ENCODE data around the gene PAX6.

Gene PAX6

GRCh38 chr11:31808721-31809540 is 2.2 kb downstream of the PAX6 start:
- DNase-seq (ENCODE audit: low read depth, low spot score), result no peak

GRCh38 chr11:31807799-31808667 is 3.1 kb downstream of the PAX6 start:
- DNase-seq (ENCODE audit: low read depth, low spot score), result no peak

- DNase-seq (ENCODE audit: low read depth, low spot score), result no peak
Measured at GRCh38 chr11:31806928-31807798, 4.0 kb downstream of the PAX6 start.

GRCh38 chr11:31806186-31806927 is 4.8 kb downstream of the PAX6 start:
- no peak for DNase-seq (ENCODE audit: low read depth, low spot score)

- DNase-seq (ENCODE audit: low read depth, low spot score), result no peak
Measured at GRCh38 chr11:31805629-31806185, 5.4 kb downstream of the PAX6 start.

- no peak for DNase-seq (ENCODE audit: low read depth, low spot score)
Measured at GRCh38 chr11:31805037-31805628, 6.0 kb downstream of the PAX6 start.

GRCh38 chr11:31804312-31805036 is 6.6 kb downstream of the PAX6 start:
- no peak for DNase-seq (ENCODE audit: low read depth, low spot score)

- no peak for DNase-seq (ENCODE audit: low read depth, low spot score)
Measured at GRCh38 chr11:31803813-31804311, 7.3 kb downstream of the PAX6 start.

GRCh38 chr11:31802990-31803812 is 7.9 kb downstream of the PAX6 start:
- DNase-seq (ENCODE audit: low read depth, low spot score), result no peak

- no peak for DNase-seq (ENCODE audit: low read depth, low spot score)
Measured at GRCh38 chr11:31802609-31802989, 8.5 kb downstream of the PAX6 start.

GRCh38 chr11:31802000-31802551 is 9.0 kb downstream of the PAX6 start:
- no peak for DNase-seq (ENCODE audit: low read depth, low spot score)

GRCh38 chr11:31801298-31801702 is 9.8 kb downstream of the PAX6 start:
- DNase-seq (ENCODE audit: low read depth, low spot score), result no peak

GRCh38 chr11:31800398-31801265 is 10.5 kb downstream of the PAX6 start:
- no peak for DNase-seq (ENCODE audit: low read depth, low spot score)

- no peak for DNase-seq (ENCODE audit: low read depth, low spot score)
Measured at GRCh38 chr11:31799435-31800397, 11.4 kb downstream of the PAX6 start.

GRCh38 chr11:31798554-31799434 is 12.3 kb downstream of the PAX6 start:
- DNase-seq (ENCODE audit: low read depth, low spot score), result no peak
